WTC11 (cell line): ENCODE measurements around the gene PGF.

Experiments
- CREB1 ChIP-seq: sonication (generic); formaldehyde crosslinking; IDR thresholded peaks from 2 replicates; pipeline ENCODE4 v1.8.0; 2023; ENCODE audit warnings: mild to moderate bottlenecking, missing genetic modification reagents
- CTCF ChIP-seq: fragments of 200-600 bp; IDR thresholded peaks from 2 replicates; pipeline ENCODE4 v1.8.0; 2022; ENCODE audit warnings: antibody characterized with exemption
- ELF4 ChIP-seq: sonication (generic); formaldehyde crosslinking; IDR thresholded peaks from 2 replicates; pipeline ENCODE4 v1.8.1; 2022; ENCODE audit warnings: low read depth, mild to moderate bottlenecking, moderate library complexity, missing genetic modification reagents
- FOXJ3 ChIP-seq: sonication (generic); formaldehyde crosslinking; IDR thresholded peaks from 2 replicates; pipeline ENCODE4 v1.9.0; 2021; ENCODE audit warnings: missing genetic modification reagents, mild to moderate bottlenecking, borderline replicate concordance
- JUN ChIP-seq: sonication (generic); formaldehyde crosslinking; IDR thresholded peaks from 2 replicates; pipeline ENCODE4 v1.8.0; 2023; ENCODE audit warnings: mild to moderate bottlenecking, missing genetic modification reagents
- PRDM15 ChIP-seq: sonication (generic); formaldehyde crosslinking; IDR thresholded peaks from 2 replicates; pipeline ENCODE4 v1.8.0; 2022; ENCODE audit warnings: missing genetic modification reagents
- PREB ChIP-seq: sonication (generic); formaldehyde crosslinking; IDR thresholded peaks from 2 replicates; pipeline ENCODE4 v1.8.1; 2022; ENCODE audit warnings: mild to moderate bottlenecking, missing genetic modification reagents, moderate library complexity, borderline replicate concordance
- PRRX2 ChIP-seq: fragments of 250-450 bp; sonication (Bioruptor Pico); IDR thresholded peaks from 2 replicates; pipeline ENCODE4 v1.8.0; 2021; ENCODE audit warnings: mild to moderate bottlenecking
- SP1 ChIP-seq: sonication (generic); formaldehyde crosslinking; conservative IDR thresholded peaks from 2 replicates; pipeline ENCODE4 v1.8.1; 2022; ENCODE audit warnings: missing genetic modification reagents
- USF2 ChIP-seq: sonication (generic); formaldehyde crosslinking; IDR thresholded peaks from 2 replicates; pipeline ENCODE4 v1.8.1; 2023; ENCODE audit warnings: mild to moderate bottlenecking, missing genetic modification reagents, moderate library complexity
- ZNF317 ChIP-seq: sonication (generic); formaldehyde crosslinking; IDR thresholded peaks from 2 replicates; pipeline ENCODE4 v1.8.1; 2023; ENCODE audit warnings: low read depth, mild to moderate bottlenecking, moderate library complexity, missing genetic modification reagents, borderline replicate concordance

- TF ChIP-seq CTCF, result no peak
- TF ChIP-seq ELF4 (CRISPR knock-in tag), result no peak
- TF ChIP-seq SP1 (CRISPR knock-in tag), result no peak
- no peak for TF ChIP-seq ZNF317 (CRISPR knock-in tag)
- TF ChIP-seq PREB (CRISPR knock-in tag), result no peak
- no peak for TF ChIP-seq PRRX2
- 0 out of 2 replicates have a peak, but pooled peaks have one; percentile 17 for TF ChIP-seq USF2 (CRISPR knock-in tag)
- TF ChIP-seq FOXJ3, result no peak
- no peak for TF ChIP-seq JUN
- no peak for TF ChIP-seq PRDM15 (CRISPR knock-in tag)
- no peak for TF ChIP-seq CREB1
Observed at GRCh38 chr14:74973003-74973653, 17.7 kb upstream of the PGF start.
